Stimulated activated CD8-positive, alpha-beta memory T cell treated with anti-CD3 and anti-CD28 coated beads, Interleukin-7, amount 100 ng/mL, for 48 hours (primary cell): ENCODE measurements around the gene C1orf21.

ENCODE experiments used
- DNase-seq, 2 donors: peaks; one replicate each; pipeline ENCODE4 v3.0.0-alpha.2; 2020; ENCODE audit warnings: low read depth in 1 of 2; ENCODE audit errors: extremely low read depth in 1 of 2

Gene C1orf21

GRCh38 chr1:184480736-184481135 is 93.9 kb downstream of the C1orf21 start:
- no peak for DNase-seq

- no peak for DNase-seq
Measured at GRCh38 chr1:184482136-184482535, 95.3 kb downstream of the C1orf21 start.

- DNase-seq = no peak
Measured at GRCh38 chr1:184483101-184483683, 96.4 kb downstream of the C1orf21 start.

- no peak for DNase-seq
Measured at GRCh38 chr1:184485751-184486723, 99.2 kb downstream of the C1orf21 start.

- no peak for DNase-seq
Measured at GRCh38 chr1:184486761-184487445, 100.1 kb downstream of the C1orf21 start.

- no peak for DNase-seq
Measured at GRCh38 chr1:184487531-184488193, 100.8 kb downstream of the C1orf21 start.

- DNase-seq = no peak
Measured at GRCh38 chr1:184489908-184490307, 103.1 kb downstream of the C1orf21 start.

GRCh38 chr1:184492536-184492935 is 105.7 kb downstream of the C1orf21 start:
- no peak for DNase-seq

- DNase-seq = no peak
Measured at GRCh38 chr1:184493987-184494388, 107.2 kb downstream of the C1orf21 start.

- no peak for DNase-seq
Measured at GRCh38 chr1:184494929-184495328, 108.1 kb downstream of the C1orf21 start.

GRCh38 chr1:184497959-184498723 is 111.3 kb downstream of the C1orf21 start:
- no peak for DNase-seq

GRCh38 chr1:184499616-184500015 is 112.8 kb downstream of the C1orf21 start:
- no peak for DNase-seq

GRCh38 chr1:184502161-184502560 is 115.3 kb downstream of the C1orf21 start:
- no peak for DNase-seq

- no peak for DNase-seq
Measured at GRCh38 chr1:184503221-184503749, 116.5 kb downstream of the C1orf21 start.

- DNase-seq = no peak
Measured at GRCh38 chr1:184504040-184504954, 117.5 kb downstream of the C1orf21 start.

- no peak for DNase-seq
Measured at GRCh38 chr1:184504955-184505338, 118.1 kb downstream of the C1orf21 start.

- no peak for DNase-seq
Measured at GRCh38 chr1:184506481-184506880, 119.7 kb downstream of the C1orf21 start.

GRCh38 chr1:184507165-184507564 is 120.3 kb downstream of the C1orf21 start:
- DNase-seq = no peak
